ENCODE data around the gene C4orf54.

C4orf54 gene

GRCh38 chr4:99608417-99608816 is 49.2 kb downstream of the C4orf54 start:
- WGBS, 2 experiments, result 91 to 96% methylated on average over 5 of the region's 5 CpGs
- Histone ChIP-seq H3K9me3 (ENCODE audit: control insufficient read depth, low read length) (no peaks in the 10 kb centered on the region), H3K27me3 (ENCODE audit: control insufficient read depth, insufficient read depth, low read length, poor library complexity, severe bottlenecking) (no peaks in the 10 kb centered on the region), H3K27ac (ENCODE audit: insufficient read depth, low read depth, low read length, poor library complexity, severe bottlenecking) (no peak overlapping the region), H3K36me3 (ENCODE audit: control insufficient read depth, insufficient read depth, low read length) (no peaks in the 10 kb centered on the region), H3K4me1 (ENCODE audit: control insufficient read depth, insufficient read depth, low read length) (no peaks in the 10 kb centered on the region), H3K4me3 (ENCODE audit: insufficient read depth, low read depth, low read length) (no peak overlapping the region)
